D721Med (cell line): ENCODE measurements around the gene KREMEN1.

Source experiments
- DNase-seq: peaks from one replicate; pipeline ENCODE4 v3.0.0; 2011; ENCODE audit warnings: low spot score; ENCODE audit not compliant: insufficient read length
- FAIRE-seq: peaks from 2 replicates; lab custom pipeline; 2011; peaks lifted over from hg19 to GRCh38; lab: Jason Lieb, UNC
- TF ChIP-seq, protein P1 (sequence below): IDR thresholded peaks from 2 replicates; pipeline ENCODE4 v1.5.1; 2012; ENCODE audit warnings: mild to moderate bottlenecking, control low read depth; ENCODE audit not compliant: insufficient read depth; ENCODE audit errors: missing control alignments

Gene KREMEN1

DNA sequence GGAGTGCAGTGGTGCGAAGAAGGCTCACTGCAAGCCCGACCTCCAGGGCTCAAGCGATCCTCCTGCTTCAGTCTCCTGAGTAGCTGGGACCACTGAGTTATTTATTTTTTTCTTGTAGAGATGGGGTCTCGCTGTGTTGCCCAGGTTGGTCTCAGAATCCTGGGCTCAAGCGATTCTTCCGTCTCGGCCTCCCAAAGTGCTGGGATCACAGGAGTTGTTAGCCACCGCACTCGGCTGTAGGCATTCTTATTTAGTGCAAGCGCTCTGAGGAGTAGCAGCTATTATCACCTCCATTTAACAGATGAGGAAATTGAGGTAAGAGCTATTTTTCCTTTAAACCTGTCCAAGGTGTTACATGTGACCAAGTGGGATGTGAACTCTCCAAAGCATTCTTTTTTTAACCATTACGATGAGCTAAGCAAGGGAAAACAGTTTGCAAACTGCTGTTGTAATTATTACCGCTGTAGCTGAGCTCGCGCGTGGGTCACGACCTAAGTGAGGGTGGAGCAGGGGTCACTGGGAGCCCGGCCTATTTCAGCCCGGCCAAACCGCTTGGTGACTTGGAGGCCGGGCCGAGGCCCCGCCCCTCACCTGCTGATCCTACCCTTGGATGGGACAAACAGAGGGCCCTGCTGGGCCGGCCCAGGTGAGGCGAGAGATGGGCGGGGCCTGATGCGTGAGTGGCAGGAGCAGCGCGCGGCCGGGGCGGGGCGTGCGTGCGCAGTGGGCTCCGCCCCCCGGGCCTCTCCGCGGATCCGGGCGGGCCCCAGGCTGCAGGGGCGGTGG lies 449 bp upstream of the KREMEN1 start:
- FAIRE-seq (no peak), DNase-seq (peak; percentile 59)
- TF ChIP-seq, protein P1, sequence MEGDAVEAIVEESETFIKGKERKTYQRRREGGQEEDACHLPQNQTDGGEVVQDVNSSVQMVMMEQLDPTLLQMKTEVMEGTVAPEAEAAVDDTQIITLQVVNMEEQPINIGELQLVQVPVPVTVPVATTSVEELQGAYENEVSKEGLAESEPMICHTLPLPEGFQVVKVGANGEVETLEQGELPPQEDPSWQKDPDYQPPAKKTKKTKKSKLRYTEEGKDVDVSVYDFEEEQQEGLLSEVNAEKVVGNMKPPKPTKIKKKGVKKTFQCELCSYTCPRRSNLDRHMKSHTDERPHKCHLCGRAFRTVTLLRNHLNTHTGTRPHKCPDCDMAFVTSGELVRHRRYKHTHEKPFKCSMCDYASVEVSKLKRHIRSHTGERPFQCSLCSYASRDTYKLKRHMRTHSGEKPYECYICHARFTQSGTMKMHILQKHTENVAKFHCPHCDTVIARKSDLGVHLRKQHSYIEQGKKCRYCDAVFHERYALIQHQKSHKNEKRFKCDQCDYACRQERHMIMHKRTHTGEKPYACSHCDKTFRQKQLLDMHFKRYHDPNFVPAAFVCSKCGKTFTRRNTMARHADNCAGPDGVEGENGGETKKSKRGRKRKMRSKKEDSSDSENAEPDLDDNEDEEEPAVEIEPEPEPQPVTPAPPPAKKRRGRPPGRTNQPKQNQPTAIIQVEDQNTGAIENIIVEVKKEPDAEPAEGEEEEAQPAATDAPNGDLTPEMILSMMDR = no peak

DNA sequence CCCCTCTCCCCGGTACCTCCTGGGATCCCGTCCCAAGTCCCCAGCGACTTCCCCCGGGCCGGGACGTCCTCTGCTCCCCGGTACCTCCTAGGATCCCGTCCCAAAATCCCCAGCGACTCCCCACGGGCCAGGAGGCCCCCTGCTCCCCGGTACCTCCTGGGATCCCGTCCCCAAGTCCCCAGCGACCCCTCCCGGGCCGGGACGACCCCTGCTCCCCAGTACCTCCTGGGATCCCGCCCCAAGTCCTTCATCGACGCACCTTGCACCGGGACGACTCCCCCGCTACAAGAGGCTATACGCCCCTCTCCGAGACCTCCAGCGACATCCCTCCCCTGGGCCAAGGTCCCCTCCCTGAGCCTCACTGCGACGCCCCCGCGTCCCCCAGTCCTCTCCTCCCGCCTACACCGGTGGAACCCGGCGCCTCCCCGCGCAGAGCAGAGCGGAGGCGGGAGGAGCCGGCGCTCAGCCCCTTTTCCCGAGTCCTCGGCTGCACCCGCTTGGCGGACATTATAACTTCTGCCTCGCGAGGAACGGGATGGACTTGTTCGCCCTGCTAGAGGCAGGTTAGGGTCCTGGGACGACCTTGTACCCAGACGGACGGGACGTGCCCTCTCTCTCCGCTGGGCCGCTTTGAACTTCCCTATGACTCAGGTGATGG lies 912 bp downstream of the KREMEN1 start:
- FAIRE-seq = no peak
- DNase-seq = no peak
- TF ChIP-seq, protein P1 = no peak

DNA sequence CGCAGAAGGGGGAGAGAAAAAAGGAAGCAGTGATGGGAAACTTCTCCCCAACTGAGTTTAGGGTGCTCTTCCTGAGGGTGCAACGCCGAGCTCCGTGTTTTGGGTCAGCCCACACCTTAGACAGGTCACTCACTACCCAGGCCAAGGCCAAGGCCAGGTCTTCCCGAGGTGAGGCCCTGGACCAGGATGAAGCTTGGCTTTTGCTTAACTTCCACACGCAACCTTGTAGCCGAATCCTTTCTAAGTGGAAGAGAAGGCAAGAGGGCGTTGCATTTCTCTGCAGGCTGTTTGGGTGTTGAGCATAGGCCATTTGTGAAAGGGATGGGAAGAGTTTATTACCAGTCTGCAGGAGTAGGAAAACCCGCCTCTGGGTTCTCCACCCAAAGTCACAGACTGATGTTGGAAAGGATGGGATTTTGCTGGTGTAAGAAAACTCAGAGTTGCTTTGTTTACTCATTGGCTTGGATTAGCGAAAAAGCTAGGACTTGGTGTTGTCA lies 1.5 kb downstream of the KREMEN1 start:
- TF ChIP-seq, protein P1 = no peak
- FAIRE-seq (no peak), DNase-seq (no peak)

DNA sequence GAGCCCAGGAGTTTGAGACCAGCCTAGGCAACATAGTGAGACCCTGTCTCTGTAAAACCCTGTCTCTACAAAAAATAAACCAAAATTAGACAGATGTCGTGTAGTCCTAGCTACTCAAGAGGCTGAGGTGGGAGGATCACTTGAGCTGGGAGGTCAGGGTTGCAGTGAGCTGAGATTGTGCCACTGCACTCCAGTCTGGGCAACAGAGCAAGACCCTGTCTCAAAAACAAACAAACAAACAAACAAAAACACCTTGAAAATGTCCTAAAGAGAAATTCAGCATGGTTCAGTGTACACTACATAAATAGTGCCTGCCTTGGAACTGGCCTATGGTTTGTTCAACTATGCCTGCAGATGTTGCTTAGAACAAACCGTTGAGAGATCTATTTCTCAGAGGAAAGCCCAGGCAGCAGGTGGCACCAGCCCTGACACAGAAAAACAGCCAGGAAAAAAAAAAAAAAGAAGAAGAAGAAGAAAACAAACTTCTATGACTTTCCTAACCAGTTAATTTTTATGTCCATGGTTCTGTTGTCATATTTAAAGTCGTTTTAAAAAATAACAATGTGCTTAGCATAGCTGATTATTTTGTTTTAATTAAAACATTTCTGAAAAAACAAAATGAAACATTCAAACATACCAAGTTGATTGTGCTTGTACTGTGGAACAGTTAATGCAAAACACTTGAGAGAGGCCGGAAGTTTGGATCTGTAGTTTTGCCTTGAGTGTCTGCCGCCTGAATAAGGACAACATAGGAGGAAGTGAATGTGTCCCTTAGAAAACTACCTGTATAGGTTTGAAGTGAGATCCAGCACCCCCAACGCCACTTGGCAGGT lies 5.4 kb downstream of the KREMEN1 start:
- DNase-seq (no peak), FAIRE-seq (no peak)
- TF ChIP-seq, protein P1 = no peak

DNA sequence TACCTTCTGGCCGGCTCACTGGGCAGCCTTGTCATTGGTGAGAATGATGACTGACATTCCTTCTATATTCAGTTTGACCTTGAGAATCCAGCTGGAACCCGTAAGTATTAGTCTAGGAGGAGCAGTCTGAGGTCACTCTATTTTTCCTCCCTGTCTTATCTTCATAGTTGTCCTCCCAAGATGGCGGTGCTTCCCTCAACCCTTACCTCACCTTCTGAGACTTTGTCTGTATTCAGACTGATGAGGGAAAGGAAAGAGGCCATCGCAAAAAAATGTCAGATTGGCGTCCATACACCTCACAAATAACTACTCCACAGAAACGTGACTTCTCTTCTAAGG lies 6.0 kb downstream of the KREMEN1 start:
- FAIRE-seq (no peak), DNase-seq (no peak)
- TF ChIP-seq, protein P1 = no peak

DNA sequence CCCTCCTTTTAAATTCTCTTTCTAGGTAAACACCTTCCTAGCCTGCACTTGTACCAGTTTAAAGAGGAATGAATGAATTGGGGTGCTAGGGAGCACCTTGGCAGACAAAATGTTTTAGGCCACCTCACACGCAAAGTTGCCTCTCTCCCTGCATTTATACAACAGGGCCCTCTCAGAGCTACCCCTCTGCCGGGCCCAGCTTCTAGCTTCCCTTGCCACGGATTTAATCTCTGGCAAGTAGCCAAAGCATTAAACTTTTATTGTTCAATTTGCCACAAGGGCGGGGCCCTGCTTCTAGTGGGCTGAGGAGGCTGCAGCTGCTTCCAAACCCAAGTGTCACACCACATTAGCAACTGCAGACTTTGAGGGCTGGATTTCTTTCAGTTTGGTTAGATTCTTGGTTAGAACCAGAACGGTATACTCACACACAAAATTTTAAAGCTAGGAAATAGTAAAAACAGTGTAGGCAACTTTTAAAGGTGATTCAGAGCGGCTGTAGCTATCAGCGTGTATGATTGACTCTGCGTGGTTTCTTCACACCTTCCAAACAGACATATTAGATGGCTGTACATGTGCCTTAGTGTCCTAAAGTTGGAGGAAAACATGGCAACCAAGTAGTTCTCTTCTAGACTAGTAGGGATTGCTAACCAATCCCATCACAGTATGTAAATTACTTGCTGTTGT lies 6.5 kb downstream of the KREMEN1 start:
- TF ChIP-seq, protein P1 = peak; percentile 4
- no peak for FAIRE-seq
- no peak for DNase-seq
